BJ (cell line): ENCODE measurements around the gene CCDC150. TPM values are rescaled to one million over a fixed set of nuclear protein-coding genes. Genes with fewer than 3 reads are reported as not detected.

ENCODE experiments used
- CTCF ChIA-PET: fragments of 350-600 bp; formaldehyde crosslinking; extraction: SDS; loops from one replicate; lab custom pipeline; 2021; ENCODE audit warnings: antibody characterized with exemption, inconsistent platforms; lab: Yijun Ruan, JAX
- POLR2A ChIA-PET: fragments of 300-600 bp; sonication (Branson Sonifier 250); formaldehyde crosslinking; extraction: SDS; loops from one replicate; lab custom pipeline; 2021; ENCODE audit warnings: antibody characterized with exemption; lab: Charles Lee
- DNase-seq: peaks from one replicate; pipeline ENCODE4 v3.0.0-alpha.2; 2011; ENCODE audit warnings: low read depth
- H3K27me3 ChIP-seq: 2 replicates; pipeline ENCODE4 v1.6.0; 2011; ENCODE audit warnings: low read length; ENCODE audit not compliant: control insufficient read depth, insufficient read depth
- H3K36me3 ChIP-seq: 2 replicates; pipeline ENCODE4 v1.5.1; 2011; ENCODE audit warnings: low read length; ENCODE audit not compliant: control insufficient read depth, insufficient read depth
- H3K4me3 ChIP-seq: 2 replicates; pipeline ENCODE4 v1.5.1; 2011; ENCODE audit warnings: low read depth, mild to moderate bottlenecking, control low read depth, low read length
- CTCF ChIP-seq: IDR thresholded peaks from 2 replicates; pipeline ENCODE4 v1.5.1; 2011; ENCODE audit warnings: low read depth, mild to moderate bottlenecking, control low read depth, inconsistent platforms, low read length, moderate library complexity; ENCODE audit not compliant: insufficient read depth
- polyA plus RNA-seq: library from polyadenylated mRNA; depleted of rRNA; stranded (reverse); fragments of >200 nt; gene quantifications from 2 replicates; pipeline ENCODE4 v1.2.3, GENCODE V29; 2011

The CCDC150 gene
- polyA plus RNA-seq, 1 experiment, result 0.96 TPM

GRCh38 chr2:196737046-196737445 is 97.5 kb downstream of the CCDC150 start:
- H3K27me3 ChIP-seq, result no peaks in the 10 kb centered on the region
- DNase-seq, result no peak
- CTCF ChIA-PET, result interaction anchor here (1.4 to 2.8 kb wide), 2 partner anchors 14 to 16 kb away, joined by 5 to 13 read pairs; no protein-coding TSS in a partner anchor
- no peaks in the 10 kb centered on the region; the same call in 1 of the 2 replicates for H3K36me3 ChIP-seq
- no peak overlapping the region for H3K4me3 ChIP-seq
- POLR2A ChIA-PET, result no interaction called here
- TF ChIP-seq CTCF, result no peak

GRCh38 chr2:196739031-196739430 is 99.5 kb downstream of the CCDC150 start:
- H3K36me3 ChIP-seq, result no peaks in the 10 kb centered on the region; the same call in 1 of the 2 replicates
- POLR2A ChIA-PET, result no interaction called here
- no peak for DNase-seq
- H3K27me3 ChIP-seq, result no peaks in the 10 kb centered on the region
- no peak for TF ChIP-seq CTCF
- CTCF ChIA-PET, result interaction anchor here (0.6 to 1.8 kb wide), 2 partner anchors 10 to 12 kb away, joined by 3 to 6 read pairs; no protein-coding TSS in a partner anchor
- no peak overlapping the region for H3K4me3 ChIP-seq

GRCh38 chr2:196742216-196742615 is 102.7 kb downstream of the CCDC150 start:
- POLR2A ChIA-PET, result no interaction called here
- no peak for DNase-seq
- no peak overlapping the region for H3K4me3 ChIP-seq
- CTCF ChIA-PET, result interaction anchor here (1.3 kb wide), 1 partner anchor 9 kb away, joined by 5 read pairs; no protein-coding TSS in a partner anchor
- no peaks in the 10 kb centered on the region for H3K27me3 ChIP-seq
- no peak for TF ChIP-seq CTCF
- no peaks in the 10 kb centered on the region for H3K36me3 ChIP-seq

GRCh38 chr2:196742685-196743084 is 103.2 kb downstream of the CCDC150 start:
- CTCF ChIA-PET, result interaction anchor here (1.3 kb wide), 1 partner anchor 9 kb away, joined by 5 read pairs; no protein-coding TSS in a partner anchor

GRCh38 chr2:196743165-196743564 is 103.7 kb downstream of the CCDC150 start:
- Histone ChIP-seq H3K36me3 (no peaks in the 10 kb centered on the region), H3K27me3 (no peaks in the 10 kb centered on the region), H3K4me3 (no peak overlapping the region)
- CTCF ChIA-PET, result interaction anchor here (1.3 kb wide), 1 partner anchor 8 kb away, joined by 5 read pairs; no protein-coding TSS in a partner anchor
- no peak for TF ChIP-seq CTCF
- DNase-seq, result no peak
- POLR2A ChIA-PET, result no interaction called here

More at GRCh38 chr2:196742685-196743084, 103.2 kb downstream of the CCDC150 start:
- no peaks in the 10 kb centered on the region for H3K27me3 ChIP-seq
- POLR2A ChIA-PET, result no interaction called here
- H3K36me3 ChIP-seq, result no peaks in the 10 kb centered on the region
- DNase-seq, result no peak
- no peak for TF ChIP-seq CTCF
- no peak overlapping the region for H3K4me3 ChIP-seq
